ENCODE measurements around the gene PUS3.

- no peak for TF ChIP-seq POLR2AphosphoS5 (IDR thresholded peaks at IDR 0.05; ENCODE audit: low read depth, low read length)
- no peak for TF ChIP-seq TAF1 (IDR thresholded peaks at IDR 0.05; ENCODE audit: borderline replicate concordance, low read depth, low read length)
Observed at GRCh38 chr11:125874556-125875124, 28.4 kb downstream of the PUS3 start.

Data from GM12892 (cell line).